ENCODE data around the gene CCDC71L.

DNA sequence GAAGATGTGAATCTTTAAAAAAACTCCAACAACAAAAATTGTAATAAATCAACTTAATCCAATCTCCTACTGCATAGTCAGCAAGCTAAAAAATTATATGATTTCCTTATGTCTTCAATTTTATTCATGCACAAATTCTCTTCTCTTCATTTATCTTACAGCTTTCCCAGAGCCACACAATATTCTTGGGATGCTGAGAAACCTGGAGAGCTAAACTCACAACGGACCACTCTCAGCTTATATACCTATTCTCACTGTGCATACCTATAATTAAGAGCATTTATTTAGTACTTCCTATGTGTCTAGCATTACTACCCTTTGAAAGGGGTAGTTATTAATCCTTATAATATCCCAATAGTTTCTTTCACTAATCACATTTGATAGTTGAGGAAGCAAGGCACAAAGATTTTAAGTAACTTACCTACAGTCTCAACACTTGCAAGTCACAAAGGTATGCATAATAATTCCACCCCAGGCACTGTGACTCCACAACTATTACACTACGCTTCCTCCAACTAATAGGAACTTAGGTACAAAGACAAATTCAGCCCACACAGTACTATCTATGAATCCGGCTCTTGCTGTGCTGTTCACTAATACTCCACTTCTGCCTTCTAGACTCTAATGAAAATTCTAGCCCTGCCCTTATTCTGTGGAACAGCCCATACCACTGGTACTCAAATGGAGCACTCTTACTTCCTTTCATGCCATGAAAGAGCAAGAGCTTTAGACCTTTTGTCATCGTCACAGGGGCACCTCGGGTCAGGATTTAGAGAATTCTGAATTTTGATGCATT, 5.1 kb downstream of the CCDC71L start:
- no peak for TF ChIP-seq CTCF (conservative IDR thresholded peaks at IDR 0.05; ENCODE audit: low read depth, low read length)
- TF ChIP-seq EZH2 (IDR thresholded peaks at IDR 0.05; ENCODE audit: borderline replicate concordance, low read depth, low read length, poor library complexity, severe bottlenecking): no peak

All from A673 (cell line).